Smooth muscle cell (in vitro differentiated cells): ENCODE data around the gene RNU2-1. TPM values are rescaled to one million over a fixed set of nuclear protein-coding genes. Genes with fewer than 3 reads are reported as not detected.

ENCODE experiments used
- DNase-seq: peaks from one replicate; lab custom pipeline; 2025; ENCODE audit not compliant: unreplicated experiment; lab: John Stamatoyannopoulos, UW
- H2AFZ ChIP-seq: fragments of 200-600 bp; sonication (generic); 2 replicates; pipeline ENCODE4 v1.6.0; 2016; ENCODE audit warnings: antibody characterized with exemption, low read depth, mild to moderate bottlenecking
- H3F3A ChIP-seq: fragments of 200-600 bp; sonication (generic); 2 replicates; pipeline ENCODE4 v1.6.0; 2017; ENCODE audit warnings: antibody characterized with exemption, low read depth
- H3K27ac ChIP-seq: fragments of 200-600 bp; sonication (generic); 2 replicates; pipeline ENCODE4 v1.5.1; 2016; ENCODE audit warnings: low read depth, mild to moderate bottlenecking
- H3K27me3 ChIP-seq: fragments of 200-600 bp; sonication (generic); 2 replicates; pipeline ENCODE4 v1.6.1; 2016; ENCODE audit warnings: low read depth, mild to moderate bottlenecking
- H3K36me3 ChIP-seq: fragments of 200-600 bp; sonication (generic); 2 replicates; pipeline ENCODE4 v1.5.1; 2016; ENCODE audit warnings: low read depth
- H3K4me1 ChIP-seq: fragments of 200-600 bp; sonication (generic); 2 replicates; pipeline ENCODE4 v1.5.1; 2016; ENCODE audit warnings: low read depth
- H3K4me2 ChIP-seq: fragments of 200-600 bp; sonication (generic); 2 replicates; pipeline ENCODE4 v1.6.0; 2016; ENCODE audit warnings: mild to moderate bottlenecking
- H3K4me3 ChIP-seq: fragments of 200-600 bp; sonication (generic); 2 replicates; pipeline ENCODE4 v1.5.1; 2016; ENCODE audit warnings: mild to moderate bottlenecking
- H3K79me2 ChIP-seq: fragments of 200-600 bp; sonication (generic); 2 replicates; pipeline ENCODE4 v1.6.0; 2016; ENCODE audit warnings: low read depth, mild to moderate bottlenecking
- H3K9ac ChIP-seq: fragments of 200-600 bp; sonication (generic); 2 replicates; pipeline ENCODE4 v1.6.0; 2016; ENCODE audit warnings: low read depth
- H3K9me3 ChIP-seq: fragments of 200-600 bp; sonication (generic); replicated peaks from 2 replicates; pipeline ENCODE4 v1.5.1; 2016; ENCODE audit warnings: low read depth
- H4K20me1 ChIP-seq: fragments of 200-600 bp; sonication (generic); 2 replicates; pipeline ENCODE4 v1.6.0; 2016; ENCODE audit warnings: low read depth
- WGBS: methylation state at CpG from one replicate; pipeline ENCODE4 v1.1.7; 2016; ENCODE audit warnings: low lambda C conversion rate; 5-methylcytosine and 5-hydroxymethylcytosine counted together
- polyA plus RNA-seq: library from polyadenylated mRNA; unstranded; fragments of >200 nt; fragmentation: Nextera tagmentation; extraction: Ambion mirVana; gene quantifications from 2 replicates; pipeline ENCODE4 v1.2.1, GENCODE V29; 2016
- total RNA-seq: library from RNA; depleted of rRNA; stranded (reverse); fragments of >200 nt; gene quantifications from 2 replicates; pipeline ENCODE4 v1.2.3, GENCODE V29; 2014
- TF ChIP-seq, protein P1 (sequence below): fragments of 200-600 bp; sonication (generic); IDR thresholded peaks from 2 replicates; pipeline ENCODE4 v1.5.1; 2017; ENCODE audit warnings: borderline replicate concordance, mild to moderate bottlenecking, antibody characterized with exemption; ENCODE audit not compliant: insufficient read depth, poor library complexity, severe bottlenecking

Gene RNU2-1
- total and polyA plus RNA-seq, 2 experiments from 2014 or later, result 13.8 TPM; not detected in 1

DNA sequence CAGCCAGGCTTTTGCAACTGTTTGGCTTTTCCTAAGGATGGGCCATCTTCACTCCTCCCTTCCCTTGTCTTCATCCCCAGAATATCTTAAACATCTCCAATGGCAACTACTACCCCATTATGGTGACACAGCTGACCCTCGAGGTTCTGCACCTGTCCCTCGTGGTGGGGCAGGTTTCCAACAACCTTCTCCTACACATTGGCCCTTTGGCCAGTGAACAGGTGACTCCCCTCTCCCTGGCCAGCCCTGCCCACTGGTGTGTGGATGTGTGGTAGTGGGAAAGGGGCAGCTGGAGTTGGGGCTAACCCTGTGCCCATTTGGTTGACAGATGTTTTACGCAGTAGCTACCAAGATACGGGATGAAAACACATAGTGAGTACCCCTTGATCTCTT, 17.4 kb downstream of the RNU2-1 start:
- no peaks in the 10 kb centered on the region for H3F3A ChIP-seq
- 94% methylated on average over 4 of the region's 4 CpGs for WGBS
- H2AFZ ChIP-seq, result no peak overlapping the region
- peaks cover 6% of the 10 kb centered on the region for H3K4me1 ChIP-seq
- H3K27me3 ChIP-seq, result no peaks in the 10 kb centered on the region
- H3K79me2 ChIP-seq, result no peaks in the 10 kb centered on the region
- H4K20me1 ChIP-seq, result no peaks in the 10 kb centered on the region
- no peak for DNase-seq
- TF ChIP-seq, protein P1, sequence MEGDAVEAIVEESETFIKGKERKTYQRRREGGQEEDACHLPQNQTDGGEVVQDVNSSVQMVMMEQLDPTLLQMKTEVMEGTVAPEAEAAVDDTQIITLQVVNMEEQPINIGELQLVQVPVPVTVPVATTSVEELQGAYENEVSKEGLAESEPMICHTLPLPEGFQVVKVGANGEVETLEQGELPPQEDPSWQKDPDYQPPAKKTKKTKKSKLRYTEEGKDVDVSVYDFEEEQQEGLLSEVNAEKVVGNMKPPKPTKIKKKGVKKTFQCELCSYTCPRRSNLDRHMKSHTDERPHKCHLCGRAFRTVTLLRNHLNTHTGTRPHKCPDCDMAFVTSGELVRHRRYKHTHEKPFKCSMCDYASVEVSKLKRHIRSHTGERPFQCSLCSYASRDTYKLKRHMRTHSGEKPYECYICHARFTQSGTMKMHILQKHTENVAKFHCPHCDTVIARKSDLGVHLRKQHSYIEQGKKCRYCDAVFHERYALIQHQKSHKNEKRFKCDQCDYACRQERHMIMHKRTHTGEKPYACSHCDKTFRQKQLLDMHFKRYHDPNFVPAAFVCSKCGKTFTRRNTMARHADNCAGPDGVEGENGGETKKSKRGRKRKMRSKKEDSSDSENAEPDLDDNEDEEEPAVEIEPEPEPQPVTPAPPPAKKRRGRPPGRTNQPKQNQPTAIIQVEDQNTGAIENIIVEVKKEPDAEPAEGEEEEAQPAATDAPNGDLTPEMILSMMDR, result no peak
- H3K36me3 ChIP-seq, result no peaks in the 10 kb centered on the region
- no peak overlapping the region for H3K4me3 ChIP-seq
- H3K27ac ChIP-seq, result no peak overlapping the region
- no peaks in the 10 kb centered on the region for H3K9me3 ChIP-seq
- no peak overlapping the region for H3K9ac ChIP-seq
- no peak overlapping the region for H3K4me2 ChIP-seq

DNA sequence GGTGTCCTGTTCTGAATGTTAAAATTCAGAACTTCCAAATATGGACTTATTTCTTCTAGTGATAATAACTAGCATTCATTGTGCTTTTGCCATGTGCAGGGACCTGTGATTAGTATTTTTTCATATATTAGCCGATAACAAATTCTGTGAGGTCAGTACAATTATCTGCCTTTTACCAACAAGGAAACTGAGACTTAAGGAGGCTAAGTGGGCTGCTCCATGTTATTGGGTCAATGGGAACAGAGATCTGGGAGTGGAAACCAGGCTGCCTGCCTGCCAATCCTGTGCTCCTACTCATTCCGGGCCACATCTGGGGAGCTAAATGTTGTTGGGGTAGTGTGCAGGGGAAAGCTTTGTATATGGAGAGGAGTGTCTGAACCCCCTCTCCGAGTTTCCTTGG, 18.4 kb downstream of the RNU2-1 start:
- 98% methylated on average over 3 of the region's 3 CpGs for WGBS
- no peaks in the 10 kb centered on the region for H3K9me3 ChIP-seq
- H3K9ac ChIP-seq, result no peak overlapping the region
- H4K20me1 ChIP-seq, result no peaks in the 10 kb centered on the region
- no peak overlapping the region for H3K4me2 ChIP-seq
- H3K4me3 ChIP-seq, result no peak overlapping the region
- peaks cover 4% of the 10 kb centered on the region for H3F3A ChIP-seq
- no peaks in the 10 kb centered on the region for H3K79me2 ChIP-seq
- no peak overlapping the region for H2AFZ ChIP-seq
- peaks cover 15% of the 10 kb centered on the region for H3K4me1 ChIP-seq
- no peaks in the 10 kb centered on the region for H3K36me3 ChIP-seq
- no peak overlapping the region for H3K27ac ChIP-seq
- DNase-seq, result no peak
- TF ChIP-seq, protein P1, result no peak
- H3K27me3 ChIP-seq, result no peaks in the 10 kb centered on the region

DNA sequence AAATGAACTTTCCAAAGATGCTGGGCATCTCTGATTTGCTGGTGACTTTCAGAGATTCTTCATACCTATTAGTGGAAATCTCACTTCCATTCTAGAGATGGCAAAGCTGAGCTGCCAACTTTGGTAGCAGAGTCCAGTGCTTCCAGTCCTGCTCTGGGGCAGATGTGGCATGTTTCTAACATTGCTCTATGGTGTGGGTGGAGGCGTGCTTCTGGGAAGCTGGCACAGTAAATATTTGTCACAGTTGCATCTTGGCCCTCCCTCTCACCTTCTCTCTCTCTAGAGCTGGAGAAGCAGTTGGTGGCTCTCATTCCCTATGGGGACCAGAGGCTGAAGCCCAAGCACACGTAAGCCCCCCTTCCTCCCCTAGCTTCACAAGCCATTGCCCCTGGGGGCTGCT, 20.2 kb downstream of the RNU2-1 start:
- Histone ChIP-seq H3K79me2 (no peaks in the 10 kb centered on the region), H3K9me3 (no peaks in the 10 kb centered on the region), H3K36me3 (peaks cover 4% of the 10 kb centered on the region), H3K4me2 (peak overlapping the region; percentile 88), H4K20me1 (no peaks in the 10 kb centered on the region), H3K27me3 (no peaks in the 10 kb centered on the region), H3K4me3 (no peak overlapping the region), H2AFZ (no peak overlapping the region), H3K4me1 (peaks cover 15% of the 10 kb centered on the region), H3F3A (peaks cover 10% of the 10 kb centered on the region), H3K9ac (no peak overlapping the region), H3K27ac (no peak overlapping the region)
- TF ChIP-seq, protein P1, result no peak
- no peak for DNase-seq
- WGBS, result 100% methylated on average over 2 of the region's 2 CpGs

DNA sequence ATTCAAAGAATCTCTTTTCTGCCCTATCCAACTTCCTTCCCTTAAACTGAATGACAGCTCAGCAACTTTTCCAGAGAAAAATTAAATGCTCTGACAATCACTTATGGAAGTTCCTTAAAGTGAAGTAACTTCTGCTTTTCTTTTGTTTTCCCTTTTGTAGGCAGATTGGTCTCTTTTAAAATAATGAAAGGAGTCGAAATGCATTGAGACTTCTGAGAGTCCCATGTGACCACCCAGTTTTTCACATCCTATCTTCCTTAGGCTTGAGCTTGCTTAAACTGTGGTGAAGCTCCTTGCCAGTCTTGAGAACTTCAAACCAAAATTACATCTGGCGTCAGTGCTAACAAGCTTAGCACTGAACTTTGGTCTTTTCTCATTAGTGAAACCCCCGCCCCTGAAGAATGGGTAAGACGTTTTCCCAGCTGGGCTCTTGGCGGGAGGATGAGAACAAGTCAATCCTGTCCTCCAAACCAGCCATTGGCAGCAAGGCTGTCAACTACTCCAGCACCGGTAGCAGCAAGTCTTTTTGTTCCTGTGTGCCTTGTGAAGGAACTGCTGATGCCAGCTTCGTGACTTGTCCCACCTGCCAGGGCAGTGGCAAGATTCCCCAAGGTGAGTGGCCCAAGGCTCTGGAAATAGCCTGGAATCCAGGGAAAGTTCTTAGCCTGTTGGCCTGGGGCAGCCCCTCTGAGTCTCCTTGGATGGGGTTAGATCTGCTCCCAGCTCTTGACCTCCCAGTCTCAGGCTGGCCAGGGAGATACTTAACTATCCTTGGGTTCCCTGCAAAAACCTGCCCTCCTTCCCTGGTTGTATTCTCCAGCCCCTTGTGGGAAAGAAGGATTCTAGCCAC, 20.9 kb downstream of the RNU2-1 start:
- H3K27ac ChIP-seq, result no peak overlapping the region

More for the DNA sequence above, 20.9 kb downstream of the RNU2-1 start:
- Histone ChIP-seq H4K20me1 (no peaks in the 10 kb centered on the region), H3K4me2 (peak overlapping the region; percentile 88), H3K79me2 (no peaks in the 10 kb centered on the region), H3F3A (peaks cover 13% of the 10 kb centered on the region), H3K36me3 (peaks cover 4% of the 10 kb centered on the region), H3K9me3 (no peaks in the 10 kb centered on the region), H3K4me3 (peak overlapping the region; percentile 75), H3K4me1 (peaks cover 15% of the 10 kb centered on the region), H2AFZ (no peak overlapping the region), H3K27me3 (no peaks in the 10 kb centered on the region), H3K9ac (peak overlapping the region; percentile 66)
- 83% methylated on average over 7 of the region's 7 CpGs for WGBS
- TF ChIP-seq, protein P1, result no peak
- no peak for DNase-seq
